HepG2 (cell line): ENCODE data around the gene PRR11. TPM values are rescaled to one million over a fixed set of nuclear protein-coding genes. Genes with fewer than 3 reads are reported as not detected.

Source experiments
- ATAC-seq: fragments of 200-7000 bp; cut with Tn5 transposase; 3 replicates; pipeline ENCODE4 v1.9.1; 2020; ENCODE audit warnings: mild to moderate bottlenecking, moderate library complexity
- BruUV-seq: library from RNA; stranded (reverse); fragments of 400-500 nt; replicated peaks from 2 replicates; lab custom pipeline; 2021; lab: Mats Ljungman, UMichigan
- CTCF ChIA-PET: fragments of 300-600 bp; formaldehyde crosslinking; extraction: SDS; loops from one replicate; lab custom pipeline; 2021; ENCODE audit warnings: low total read pairs, inconsistent platforms, low intra/inter-chr PET ratio; lab: Yijun Ruan, JAX
- POLR2A ChIA-PET: fragments of 350-600 bp; sonication (Branson Sonifier 250); formaldehyde crosslinking; loops from one replicate; lab custom pipeline; 2020; ENCODE audit warnings: antibody characterized with exemption, inconsistent platforms; lab: Yijun Ruan, JAX
- DNase-seq: peaks from one replicate; pipeline ENCODE4 v3.0.0-alpha.2; 2015; ENCODE audit warnings: low spot score
- FAIRE-seq: peaks from 3 replicates; lab custom pipeline; 2011; peaks lifted over from hg19 to GRCh38; lab: Jason Lieb, UNC
- H2AFZ ChIP-seq: one replicate; pipeline ENCODE4 v1.6.1; 2011; ENCODE audit warnings: low read length, inconsistent platforms
- H3K27ac ChIP-seq: fragments of 300-600 bp; 3 replicates; pipeline ENCODE4 v1.8.0; 2011; ENCODE audit warnings: mixed run types, mild to moderate bottlenecking, mixed read lengths, low read length, inconsistent platforms; ENCODE audit not compliant: insufficient read depth; ENCODE audit errors: extremely low read length
- H3K27me3 ChIP-seq, 2 experiments: fragments of 200-600 bp in 1 of 2; 2 replicates in 1 of 2; 3 replicates in 1 of 2; pipeline versions ENCODE4 v1.6.0 to v1.8.0; 2011; ENCODE audit warnings: low read length in 2 of 2, mild to moderate bottlenecking in 2 of 2, moderate library complexity in 2 of 2, inconsistent platforms in 1 of 2; ENCODE audit not compliant: insufficient read depth in 2 of 2, control insufficient read depth in 1 of 2
- H3K36me3 ChIP-seq, 2 experiments: fragments of 200-600 bp in 1 of 2; replicated peaks in 1 of 2; 2 replicates in 1 of 2; 3 replicates in 1 of 2; pipeline versions ENCODE4 v1.5.1 to v1.8.0; 2011; ENCODE audit warnings: low read length in 2 of 2, inconsistent platforms in 1 of 2; ENCODE audit not compliant: insufficient read depth in 2 of 2, control insufficient read depth in 1 of 2
- H3K4me1 ChIP-seq: 2 replicates; pipeline ENCODE4 v1.5.1; 2012; ENCODE audit warnings: low read length, inconsistent platforms; ENCODE audit not compliant: insufficient read depth
- H3K4me2 ChIP-seq: 2 replicates; pipeline ENCODE4 v1.6.0; 2011; ENCODE audit warnings: low read depth, low read length, inconsistent platforms
- H3K4me3 ChIP-seq, 3 experiments: fragments of 200-600 bp in 1 of 3; sonication (generic), shearing (Covaris generic) in 1 of 3; replicated peaks in 1 of 3; 2 replicates each; pipeline ENCODE4 v1.5.1; 2011 to 2016; ENCODE audit warnings: low read length in 3 of 3, inconsistent platforms in 2 of 3, low read depth in 2 of 3, mild to moderate bottlenecking in 2 of 3, control low read depth in 1 of 3, mixed read lengths in 1 of 3; ENCODE audit not compliant: insufficient read depth in 1 of 3
- H3K79me2 ChIP-seq: one replicate; pipeline ENCODE4 v1.6.1; 2011; ENCODE audit warnings: low read length, inconsistent platforms; ENCODE audit not compliant: insufficient read depth
- H3K9ac ChIP-seq: 2 replicates; pipeline ENCODE4 v1.6.0; 2011; ENCODE audit warnings: mild to moderate bottlenecking, low read depth, low read length, inconsistent platforms; ENCODE audit not compliant: insufficient read depth
- H3K9me3 ChIP-seq: 2 replicates; pipeline ENCODE4 v1.5.1; 2012; ENCODE audit warnings: mild to moderate bottlenecking, low read length
- H4K20me1 ChIP-seq: 2 replicates; pipeline ENCODE4 v1.6.0; 2011; ENCODE audit warnings: inconsistent platforms, mild to moderate bottlenecking, low read length, moderate library complexity; ENCODE audit not compliant: insufficient read depth
- KDM5A ChIP-seq: fragments of 200-600 bp; sonication (generic); IDR thresholded peaks from 2 replicates; pipeline ENCODE4 v1.7.0; 2018; ENCODE audit warnings: antibody characterized with exemption, mild to moderate bottlenecking, low read length, borderline replicate concordance
- NFYB ChIP-seq: sonication (generic); formaldehyde crosslinking; IDR thresholded peaks from 2 replicates; pipeline ENCODE4 v1.4.0; 2020; ENCODE audit warnings: missing genetic modification reagents
- RARA ChIP-seq: IDR thresholded peaks from 2 replicates; pipeline ENCODE4 v1.6.1; 2016; ENCODE audit warnings: missing genetic modification reagents, missing compliant biosample characterization
- TAF1 ChIP-seq: sonication (generic); formaldehyde crosslinking; IDR thresholded peaks from 2 replicates; pipeline ENCODE4 v1.4.0; 2020; ENCODE audit warnings: missing genetic modification reagents
- ZFP1 ChIP-seq: IDR thresholded peaks from 2 replicates; pipeline ENCODE4 v1.6.1; 2016
- ZNF180 ChIP-seq: sonication (generic); formaldehyde crosslinking; IDR thresholded peaks from 2 replicates; pipeline ENCODE4 v1.4.0; 2020; ENCODE audit warnings: low read depth, missing genetic modification reagents, borderline replicate concordance
- ZNF652 ChIP-seq: IDR thresholded peaks from 2 replicates; pipeline ENCODE4 v1.6.1; 2016; ENCODE audit warnings: low read depth, borderline replicate concordance
- ZNF703 ChIP-seq: sonication (generic); formaldehyde crosslinking; IDR thresholded peaks from 2 replicates; pipeline ENCODE4 v1.5.1; 2020; ENCODE audit warnings: missing genetic modification reagents, mild to moderate bottlenecking, moderate library complexity, borderline replicate concordance
- WGBS: methylation state at CpG from one replicate; pipeline ENCODE4 v1.1.6; 2017; ENCODE audit warnings: low lambda C conversion rate; 5-methylcytosine and 5-hydroxymethylcytosine counted together
- in situ Hi-C: cut with HindIII; loops from 2 replicates; pipeline ENCODE4 v1.10.0; 2017; ENCODE audit warnings: low pct_unique_long_range_greater_than_20kb; ENCODE audit not compliant: extremely low pct_ligation_motif_present
- intact Hi-C: fragments of 100-400 bp; cut with micrococcal nuclease; formaldehyde crosslinking; loops from one replicate; pipeline ENCODE4 v1.10.0; 2022; ENCODE audit not compliant: unreplicated experiment
- polyA plus RNA-seq, 8 experiments: library from polyadenylated mRNA; depleted of rRNA in 3 of 8; stranded (reverse) in 7 of 8; unstranded in 1 of 8; fragments of >200 nt; fragmentation: Illumina TruSeq in 4 of 8; extraction: Trizol in 4 of 8; gene quantifications; 2 replicates each; pipeline versions ENCODE4 v1.2.1 to v1.2.3, GENCODE V29; 2011 to 2016; ENCODE audit warnings: low read depth in 4 of 8, missing spikeins in 1 of 8, mixed read lengths in 1 of 8; ENCODE audit not compliant: insufficient read depth in 1 of 8
- total RNA-seq, 5 experiments: library from RNA; depleted of rRNA; stranded (reverse); fragments of >200 nt; fragmentation: Illumina TruSeq; extraction: Trizol; gene quantifications; 2 replicates each; pipeline ENCODE4 v1.2.3, GENCODE V29; 2016; ENCODE audit warnings: low read depth in 1 of 5
- TF ChIP-seq, protein P1 (sequence below): IDR thresholded peaks from 2 replicates; pipeline ENCODE4 v1.6.1; 2016; ENCODE audit warnings: low read depth
- TF ChIP-seq, protein P2 (sequence below): sonication (generic); formaldehyde crosslinking; IDR thresholded peaks from 2 replicates; pipeline ENCODE4 v1.5.0; 2020; ENCODE audit warnings: mild to moderate bottlenecking, missing genetic modification reagents, borderline replicate concordance
- TF ChIP-seq, protein P3 (sequence below): sonication (generic); formaldehyde crosslinking; conservative IDR thresholded peaks from 2 replicates; pipeline ENCODE4 v1.8.0; 2022; ENCODE audit warnings: mild to moderate bottlenecking, moderate library complexity, missing genetic modification reagents

The PRR11 gene
- total and polyA plus RNA-seq, 2 of the 13 experiments (the other 11 are each of a cell fraction or from before 2014, with no cell fraction given), result 35.7 to 39.2 TPM

DNA sequence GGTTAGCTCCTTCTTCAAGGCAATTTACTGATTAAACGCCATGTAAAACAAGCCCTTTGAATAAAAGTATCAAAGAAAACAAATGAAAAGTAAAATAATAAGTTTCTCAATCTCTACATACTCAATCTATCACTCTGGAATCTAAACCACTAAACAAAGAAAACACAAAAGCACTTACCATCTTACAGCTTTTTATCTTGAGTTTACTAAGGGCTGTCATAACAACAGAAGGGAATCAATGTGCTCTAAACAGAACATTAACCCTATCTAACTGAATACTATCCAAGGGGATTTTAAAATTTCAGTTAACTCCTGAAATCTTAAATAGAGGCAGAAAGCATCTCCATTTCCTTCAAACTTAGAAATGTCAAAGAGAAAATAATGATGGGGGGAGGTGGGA is 4.0 kb upstream of the PRR11 start:
- peak overlapping the region; percentile 79 for H3K4me2 ChIP-seq
- H3K79me2 ChIP-seq, result peaks cover 89% of the 10 kb centered on the region
- DNase-seq (no peak), FAIRE-seq (no peak)
- peaks cover 0 to 5% of the 10 kb centered on the region in 2 experiments; a peak in 1 of 5 replicates for H3K36me3 ChIP-seq
- peak overlapping the region in 2 of 3 experiments; percentile 6 to 29; a peak in 1 of 6 replicates for H3K4me3 ChIP-seq
- WGBS, result 94% methylated on average over 1 of the region's 1 CpG
- no peaks in the 10 kb centered on the region; a peak in 1 of 5 replicates for H3K27me3 ChIP-seq
- intact Hi-C loops, result no loop called here
- TF ChIP-seq ZNF703 (no peak), ZFP1 (CRISPR knock-in tag) (no peak), ZNF652 (CRISPR knock-in tag) (0 out of 2 replicates have a peak, but pooled peaks have one; percentile 55), TAF1 (no peak), RARA (CRISPR knock-in tag) (no peak), KDM5A (0 out of 2 replicates have a peak, but pooled peaks have one; percentile 12), ZNF180 (no peak), NFYB (no peak)
- TF ChIP-seq, protein P1, sequence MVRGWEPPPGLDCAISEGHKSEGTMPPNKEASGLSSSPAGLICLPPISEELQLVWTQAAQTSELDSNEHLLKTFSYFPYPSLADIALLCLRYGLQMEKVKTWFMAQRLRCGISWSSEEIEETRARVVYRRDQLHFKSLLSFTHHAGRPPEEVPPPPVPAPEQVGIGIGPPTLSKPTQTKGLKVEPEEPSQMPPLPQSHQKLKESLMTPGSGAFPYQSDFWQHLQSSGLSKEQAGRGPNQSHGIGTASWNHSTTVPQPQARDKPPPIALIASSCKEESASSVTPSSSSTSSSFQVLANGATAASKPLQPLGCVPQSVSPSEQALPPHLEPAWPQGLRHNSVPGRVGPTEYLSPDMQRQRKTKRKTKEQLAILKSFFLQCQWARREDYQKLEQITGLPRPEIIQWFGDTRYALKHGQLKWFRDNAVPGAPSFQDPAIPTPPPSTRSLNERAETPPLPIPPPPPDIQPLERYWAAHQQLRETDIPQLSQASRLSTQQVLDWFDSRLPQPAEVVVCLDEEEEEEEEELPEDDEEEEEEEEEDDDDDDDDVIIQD (CRISPR knock-in tag), result no peak
- TF ChIP-seq, protein P2, sequence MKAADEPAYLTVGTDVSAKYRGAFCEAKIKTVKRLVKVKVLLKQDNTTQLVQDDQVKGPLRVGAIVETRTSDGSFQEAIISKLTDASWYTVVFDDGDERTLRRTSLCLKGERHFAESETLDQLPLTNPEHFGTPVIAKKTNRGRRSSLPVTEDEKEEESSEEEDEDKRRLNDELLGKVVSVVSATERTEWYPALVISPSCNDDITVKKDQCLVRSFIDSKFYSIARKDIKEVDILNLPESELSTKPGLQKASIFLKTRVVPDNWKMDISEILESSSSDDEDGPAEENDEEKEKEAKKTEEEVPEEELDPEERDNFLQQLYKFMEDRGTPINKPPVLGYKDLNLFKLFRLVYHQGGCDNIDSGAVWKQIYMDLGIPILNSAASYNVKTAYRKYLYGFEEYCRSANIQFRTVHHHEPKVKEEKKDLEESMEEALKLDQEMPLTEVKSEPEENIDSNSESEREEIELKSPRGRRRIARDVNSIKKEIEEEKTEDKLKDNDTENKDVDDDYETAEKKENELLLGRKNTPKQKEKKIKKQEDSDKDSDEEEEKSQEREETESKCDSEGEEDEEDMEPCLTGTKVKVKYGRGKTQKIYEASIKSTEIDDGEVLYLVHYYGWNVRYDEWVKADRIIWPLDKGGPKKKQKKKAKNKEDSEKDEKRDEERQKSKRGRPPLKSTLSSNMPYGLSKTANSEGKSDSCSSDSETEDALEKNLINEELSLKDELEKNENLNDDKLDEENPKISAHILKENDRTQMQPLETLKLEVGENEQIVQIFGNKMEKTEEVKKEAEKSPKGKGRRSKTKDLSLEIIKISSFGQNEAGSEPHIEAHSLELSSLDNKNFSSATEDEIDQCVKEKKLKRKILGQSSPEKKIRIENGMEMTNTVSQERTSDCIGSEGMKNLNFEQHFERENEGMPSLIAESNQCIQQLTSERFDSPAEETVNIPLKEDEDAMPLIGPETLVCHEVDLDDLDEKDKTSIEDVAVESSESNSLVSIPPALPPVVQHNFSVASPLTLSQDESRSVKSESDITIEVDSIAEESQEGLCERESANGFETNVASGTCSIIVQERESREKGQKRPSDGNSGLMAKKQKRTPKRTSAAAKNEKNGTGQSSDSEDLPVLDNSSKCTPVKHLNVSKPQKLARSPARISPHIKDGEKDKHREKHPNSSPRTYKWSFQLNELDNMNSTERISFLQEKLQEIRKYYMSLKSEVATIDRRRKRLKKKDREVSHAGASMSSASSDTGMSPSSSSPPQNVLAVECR, result no peak
- TF ChIP-seq, protein P3, sequence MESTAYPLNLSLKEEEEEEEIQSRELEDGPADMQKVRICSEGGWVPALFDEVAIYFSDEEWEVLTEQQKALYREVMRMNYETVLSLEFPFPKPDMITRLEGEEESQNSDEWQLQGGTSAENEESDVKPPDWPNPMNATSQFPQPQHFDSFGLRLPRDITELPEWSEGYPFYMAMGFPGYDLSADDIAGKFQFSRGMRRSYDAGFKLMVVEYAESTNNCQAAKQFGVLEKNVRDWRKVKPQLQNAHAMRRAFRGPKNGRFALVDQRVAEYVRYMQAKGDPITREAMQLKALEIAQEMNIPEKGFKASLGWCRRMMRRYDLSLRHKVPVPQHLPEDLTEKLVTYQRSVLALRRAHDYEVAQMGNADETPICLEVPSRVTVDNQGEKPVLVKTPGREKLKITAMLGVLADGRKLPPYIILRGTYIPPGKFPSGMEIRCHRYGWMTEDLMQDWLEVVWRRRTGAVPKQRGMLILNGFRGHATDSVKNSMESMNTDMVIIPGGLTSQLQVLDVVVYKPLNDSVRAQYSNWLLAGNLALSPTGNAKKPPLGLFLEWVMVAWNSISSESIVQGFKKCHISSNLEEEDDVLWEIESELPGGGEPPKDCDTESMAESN, result no peak
- TF ChIP-seq, all 625 proteins: peak for 2
- H3K9me3 ChIP-seq, result no peaks in the 10 kb centered on the region
- in situ Hi-C loops, result no loop called here
- H3K27ac ChIP-seq, result peak overlapping the region; percentile 11
- H3K9ac ChIP-seq, result peak overlapping the region; percentile 90; the same call in 1 of the 2 replicates
- BruUV-seq, result no TSS peak
- CTCF ChIA-PET, result no interaction called here
- no peak overlapping the region for H2AFZ ChIP-seq
- no peaks in the 10 kb centered on the region; the same call in 1 of the 2 replicates for H4K20me1 ChIP-seq
- peaks cover 46% of the 10 kb centered on the region for H3K4me1 ChIP-seq
- no peak for ATAC-seq
- POLR2A ChIA-PET, result interaction anchor here (0.9 kb wide), 1 partner anchor 45 kb away, joined by 4 read pairs; the partner anchor contains the start of gene TRIM37
